AG04449 (cell line): Measurements from ENCODE around the gene CLIC5.

ENCODE experiments used
- CTCF ChIA-PET: fragments of 350-600 bp; formaldehyde crosslinking; extraction: SDS; loops from one replicate; lab custom pipeline; 2021; ENCODE audit warnings: antibody characterized with exemption; lab: Yijun Ruan, JAX
- POLR2A ChIA-PET: fragments of 400-600, 350-600 bp; formaldehyde crosslinking; extraction: SDS; loops from one replicate; lab custom pipeline; 2020; ENCODE audit warnings: antibody characterized with exemption, inconsistent platforms; lab: Yijun Ruan, JAX
- DNase-seq: peaks from one replicate; pipeline ENCODE4 v3.0.0-alpha.2; 2010; ENCODE audit warnings: low read depth, low spot score
- H3K4me3 ChIP-seq: 2 replicates; pipeline ENCODE4 v1.5.1; 2011; ENCODE audit warnings: low read depth, mild to moderate bottlenecking, control low read depth, low read length
- CTCF ChIP-seq: IDR thresholded peaks from one replicate; pipeline ENCODE4 v1.5.1; 2011; ENCODE audit warnings: mild to moderate bottlenecking, moderate library complexity, low read length, control low read depth, inconsistent platforms; ENCODE audit not compliant: insufficient read depth; ENCODE audit errors: missing control alignments

Gene CLIC5

GRCh38 chr6:46016063-46016608 is 476 bp upstream of the CLIC5 start:
- no peak overlapping the region for H3K4me3 ChIP-seq
- DNase-seq, result no peak
- CTCF ChIA-PET, result no interaction called here
- POLR2A ChIA-PET, result no interaction called here
- TF ChIP-seq CTCF, result no peak

- TF ChIP-seq CTCF, result no peak
- POLR2A ChIA-PET, result no interaction called here
- CTCF ChIA-PET, result no interaction called here
- peak overlapping the region; percentile 8; the same call in 1 of the 2 replicates for H3K4me3 ChIP-seq
- DNase-seq, result no peak
Measured at GRCh38 chr6:46014511-46015118, 1.0 kb downstream of the CLIC5 start.

- H3K4me3 ChIP-seq, result no peak overlapping the region
- ChIA-PET POLR2A (no interaction called here), CTCF (no interaction called here)
- no peak for TF ChIP-seq CTCF
- no peak for DNase-seq
Measured at GRCh38 chr6:46014046-46014445, 1.6 kb downstream of the CLIC5 start.

- no peak overlapping the region for H3K4me3 ChIP-seq
- no peak for DNase-seq
- ChIA-PET POLR2A (no interaction called here), CTCF (no interaction called here)
- TF ChIP-seq CTCF, result no peak
Measured at GRCh38 chr6:46013639-46014038, 2.0 kb downstream of the CLIC5 start.

- no peak overlapping the region for H3K4me3 ChIP-seq
- POLR2A ChIA-PET, result no interaction called here
- DNase-seq, result no peak
- TF ChIP-seq CTCF, result no peak
- CTCF ChIA-PET, result no interaction called here
Measured at GRCh38 chr6:46012834-46013233, 2.8 kb downstream of the CLIC5 start.

DNA sequence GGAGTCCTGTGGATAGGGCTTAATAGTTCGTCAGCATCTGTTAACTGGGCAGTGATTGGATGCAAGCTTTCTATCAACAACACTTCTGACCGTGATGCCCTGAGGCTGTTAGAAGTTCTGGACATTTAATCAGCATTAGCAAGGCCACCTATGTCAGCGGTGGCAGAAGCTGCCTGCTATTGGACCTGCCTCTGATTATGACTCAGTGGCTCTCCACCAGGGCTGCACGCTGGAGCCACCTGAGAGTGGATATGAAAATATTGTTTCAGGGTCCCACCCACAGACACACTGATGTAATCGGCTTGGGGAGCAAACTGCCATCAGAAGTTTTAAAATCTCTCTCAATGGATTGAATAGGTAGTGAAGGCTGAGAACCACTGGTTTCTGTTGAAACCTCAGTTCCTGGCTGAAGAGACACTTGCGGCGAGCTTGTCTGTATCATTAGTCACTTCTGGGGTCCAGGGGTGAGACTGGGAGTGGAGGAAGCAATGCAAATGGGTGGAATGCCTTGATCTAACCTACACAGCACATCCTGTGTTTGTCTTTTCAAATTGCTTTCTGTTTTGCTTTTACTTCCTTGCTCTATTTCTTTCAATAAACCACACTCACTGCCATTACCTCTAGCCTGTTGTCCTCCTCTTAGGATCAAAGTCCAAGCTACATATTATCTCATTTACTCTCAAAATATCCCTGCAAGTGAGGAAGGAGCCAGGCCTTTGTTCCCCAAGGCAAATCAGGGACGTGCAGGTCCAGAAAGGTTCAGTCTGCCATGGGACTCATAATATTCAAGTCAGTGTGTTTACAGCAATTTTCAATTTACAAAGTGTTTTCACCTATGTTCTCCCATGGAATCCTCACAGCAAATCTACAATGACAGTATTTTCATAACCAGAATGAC is 4.2 kb downstream of the CLIC5 start:
- ChIA-PET CTCF (interaction anchor here (0.9 kb wide), 1 partner anchor 81 kb away, joined by 3 read pairs; no protein-coding TSS in a partner anchor), POLR2A (no interaction called here)
- no peak for DNase-seq
- TF ChIP-seq CTCF, result no peak
- H3K4me3 ChIP-seq, result no peak overlapping the region
